BE2C (cell line): ENCODE data around the gene APBB2.
"Not testable (repeated sequence)": the region's sequence is repeated elsewhere in the genome, so short reads cannot be mapped to it uniquely, and the experiment has no call there.

ENCODE experiments used
- DNase-seq: peaks from one replicate; pipeline ENCODE4 v3.0.0-alpha.2; 2020
- H3K27me3 ChIP-seq: fragments of 250-450 bp; sonication (Bioruptor Pico); 2 replicates; pipeline ENCODE4 v1.5.1; 2020; ENCODE audit warnings: mild to moderate bottlenecking
- H3K36me3 ChIP-seq: fragments of 250-450 bp; sonication (Bioruptor Pico); 2 replicates; pipeline ENCODE4 v1.5.1; 2020; ENCODE audit warnings: mild to moderate bottlenecking
- H3K4me1 ChIP-seq: fragments of 250-450 bp; sonication (Bioruptor Pico); 2 replicates; pipeline ENCODE4 v1.5.1; 2020
- H3K4me3 ChIP-seq: 2 replicates; pipeline ENCODE4 v1.5.1; 2011; ENCODE audit warnings: low read depth, low read length
- H3K9me3 ChIP-seq: fragments of 250-450 bp; sonication (Bioruptor Pico); 2 replicates; pipeline ENCODE4 v1.5.1; 2020
- CTCF ChIP-seq: IDR thresholded peaks from 2 replicates; pipeline ENCODE4 v1.5.1; 2012; ENCODE audit warnings: mild to moderate bottlenecking, low read depth, low read length

The APBB2 gene

GRCh38 chr4:41148292-41148691 lies 66.0 kb downstream of the APBB2 start:
- no peak for TF ChIP-seq CTCF
- no peak for DNase-seq
- H3K36me3 ChIP-seq, result no peaks in the 10 kb centered on the region
- H3K9me3 ChIP-seq, result no peaks in the 10 kb centered on the region
- H3K4me3 ChIP-seq, result no peak overlapping the region
- H3K27me3 ChIP-seq, result no peaks in the 10 kb centered on the region
- H3K4me1 ChIP-seq, result no peaks in the 10 kb centered on the region

- H3K4me3 ChIP-seq, H3K27me3 ChIP-seq, H3K4me1 ChIP-seq, H3K36me3 ChIP-seq, DNase-seq, H3K9me3 ChIP-seq: not testable (repeated sequence)
Observed at GRCh38 chr4:41147570-41147969, 66.8 kb downstream of the APBB2 start.

GRCh38 chr4:41146716-41147506 lies 67.4 kb downstream of the APBB2 start:
- no peak for TF ChIP-seq CTCF
- no peaks in the 10 kb centered on the region for H3K27me3 ChIP-seq
- H3K4me3 ChIP-seq, result no peak overlapping the region
- H3K9me3 ChIP-seq, result no peaks in the 10 kb centered on the region
- H3K4me1 ChIP-seq, result no peaks in the 10 kb centered on the region
- DNase-seq, result no peak
- H3K36me3 ChIP-seq, result no peaks in the 10 kb centered on the region

- TF ChIP-seq CTCF, result no peak
- no peaks in the 10 kb centered on the region for H3K36me3 ChIP-seq
- no peak for DNase-seq
- H3K4me3 ChIP-seq, result no peak overlapping the region
- no peaks in the 10 kb centered on the region for H3K27me3 ChIP-seq
- no peaks in the 10 kb centered on the region for H3K4me1 ChIP-seq
- H3K9me3 ChIP-seq, result no peaks in the 10 kb centered on the region
Observed at GRCh38 chr4:41146196-41146595, 68.1 kb downstream of the APBB2 start.

- Histone ChIP-seq H3K36me3 (no peaks in the 10 kb centered on the region), H3K27me3 (no peaks in the 10 kb centered on the region), H3K4me3 (no peak overlapping the region), H3K9me3 (no peaks in the 10 kb centered on the region), H3K4me1 (no peaks in the 10 kb centered on the region)
- no peak for DNase-seq
- no peak for TF ChIP-seq CTCF
Observed at GRCh38 chr4:41145571-41146078, 68.7 kb downstream of the APBB2 start.

- DNase-seq, result no peak
Observed at GRCh38 chr4:41144812-41145211, 69.5 kb downstream of the APBB2 start.

More at GRCh38 chr4:41144812-41145211, 69.5 kb downstream of the APBB2 start:
- Histone ChIP-seq H3K9me3 (no peaks in the 10 kb centered on the region), H3K4me1 (no peaks in the 10 kb centered on the region), H3K27me3 (no peaks in the 10 kb centered on the region), H3K36me3 (no peaks in the 10 kb centered on the region), H3K4me3 (no peak overlapping the region)
- TF ChIP-seq CTCF, result no peak
